Adrenal gland (tissue), 5 donors: Measurements from ENCODE around the gene TTLL11.

Experiments
- CTCF ChIP-seq, 6 experiments: fragments of 450-650 bp in 4 of 6; fragments of 200-600 bp in 2 of 6; sonication (generic) in 1 of 6; IDR thresholded peaks; 1 replicate in 5 of 6; 2 replicates in 1 of 6; pipeline versions ENCODE4 v1.5.1 to v1.8.0; 2016 to 2021; ENCODE audit warnings: antibody characterized with exemption in 6 of 6, mild to moderate bottlenecking in 2 of 6, moderate library complexity in 1 of 6
- POLR2A ChIP-seq, 2 donors: fragments of 450-650 bp; IDR thresholded peaks; one replicate each; pipeline ENCODE4 v1.6.1; 2017; ENCODE audit warnings: antibody characterized with exemption in 2 of 2, mild to moderate bottlenecking in 2 of 2, moderate library complexity in 1 of 2
- donor health status: DM: no; HTN: no; CAD: no.

GRCh38 chr9:121870271-121870670 lies 222.8 kb downstream of the TTLL11 start:
- TF ChIP-seq POLR2A (IDR thresholded peaks at IDR 0.05) (no peak), CTCF (IDR thresholded peaks at IDR 0.05) (no peak)
